ENCODE measurements around the gene KCND3.

Gene KCND3

DNA sequence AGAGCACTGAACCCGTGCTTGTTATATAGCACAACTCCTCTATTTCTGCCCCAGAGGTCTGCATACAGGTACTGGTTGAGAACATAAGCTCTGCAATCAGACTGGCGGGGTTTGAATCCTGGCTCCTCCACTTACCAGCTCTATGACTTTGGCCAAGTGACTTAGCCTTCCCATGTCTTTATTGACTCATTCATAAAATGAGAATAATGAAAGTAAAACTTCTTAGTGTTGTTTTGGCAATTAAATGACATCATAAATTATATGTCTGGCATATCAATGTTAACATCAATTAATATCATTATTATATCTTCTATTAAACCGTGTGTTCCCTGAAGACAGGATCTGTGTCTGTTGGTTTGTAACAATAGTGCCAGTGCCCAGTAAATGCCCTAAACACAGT lies 254.6 kb downstream of the KCND3 start:
- FAIRE-seq (no peak), DNase-seq (ENCODE audit: insufficient read length, low spot score) (no peak)

DNA sequence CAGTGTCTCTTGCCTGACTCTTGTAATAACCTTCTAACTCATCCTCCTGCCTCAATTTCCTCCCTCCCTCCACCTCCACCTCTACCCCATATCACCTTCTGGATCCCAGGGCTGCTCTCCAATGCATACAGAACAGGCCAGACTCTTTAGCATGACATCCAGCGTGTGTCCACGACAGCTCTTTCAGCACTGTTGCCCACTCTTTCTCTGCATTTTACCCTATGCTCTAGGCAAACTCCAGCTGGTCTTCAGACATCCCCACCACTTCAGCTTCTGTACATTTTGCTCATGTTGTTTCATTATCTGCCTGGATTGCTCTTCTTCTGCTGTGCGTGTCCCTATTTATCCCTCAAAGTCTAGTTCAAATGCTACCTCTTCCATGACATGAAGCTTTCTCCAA lies 255.0 kb downstream of the KCND3 start:
- DNase-seq (ENCODE audit: insufficient read length, low spot score), result no peak
- no peak for FAIRE-seq

DNA sequence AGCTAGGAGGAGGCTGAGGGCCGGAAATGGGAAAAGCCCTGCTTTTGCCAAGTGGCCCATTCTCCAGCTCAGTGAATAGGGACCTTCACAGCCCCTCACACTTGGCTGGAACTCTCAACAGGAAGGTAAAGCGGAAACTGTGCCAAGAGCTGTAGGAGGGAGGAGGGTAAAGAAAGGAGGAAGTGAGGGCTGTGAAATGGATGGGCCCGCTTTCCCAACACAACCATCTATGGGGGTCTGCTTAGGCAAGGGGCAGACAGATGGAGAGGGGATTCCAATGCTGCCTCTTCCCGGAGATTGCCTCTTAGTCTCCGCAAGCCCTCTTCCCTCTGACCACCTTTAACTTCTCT lies 255.5 kb downstream of the KCND3 start:
- DNase-seq (ENCODE audit: insufficient read length, low spot score) (no peak), FAIRE-seq (no peak)

DNA sequence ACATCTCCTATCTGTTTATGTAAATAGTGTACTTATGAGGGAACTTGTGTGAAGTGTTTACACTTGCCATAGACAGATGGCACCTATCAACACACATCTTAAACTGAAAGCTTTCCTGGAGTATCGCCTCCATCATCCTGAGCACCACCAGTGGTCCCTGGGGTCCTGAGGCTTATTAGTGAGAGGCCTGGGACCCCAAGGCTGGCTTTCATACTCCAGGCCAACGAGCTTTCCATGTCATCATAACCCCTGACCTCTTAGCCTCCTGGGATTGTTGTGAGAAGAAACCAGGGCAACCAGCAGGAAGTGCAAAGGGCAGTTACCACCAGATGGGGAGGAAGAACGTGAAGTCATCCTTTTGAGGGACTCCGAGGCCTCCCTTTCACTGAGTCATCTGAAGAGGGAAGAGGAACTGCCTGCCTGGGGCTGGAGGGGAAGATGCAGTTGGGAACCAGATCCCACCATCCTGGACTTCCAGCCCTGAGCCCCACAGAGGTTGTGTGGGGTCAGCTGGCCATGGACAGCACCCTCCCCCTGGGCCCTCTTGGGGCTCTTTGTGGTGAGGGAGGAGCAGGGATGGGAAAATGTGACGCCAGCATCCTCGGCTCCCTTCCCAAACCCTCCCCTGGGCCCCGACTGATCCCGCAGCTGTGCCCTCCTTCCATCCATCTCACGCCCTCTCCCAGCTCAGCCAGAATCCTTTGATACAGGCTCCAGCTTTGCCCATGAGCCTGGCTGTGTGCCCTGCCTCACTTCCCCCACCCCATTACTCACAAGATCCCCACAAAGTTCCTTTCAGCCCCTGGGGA lies 256.1 kb downstream of the KCND3 start:
- FAIRE-seq (no peak), DNase-seq (ENCODE audit: insufficient read length, low spot score) (no peak)

DNA sequence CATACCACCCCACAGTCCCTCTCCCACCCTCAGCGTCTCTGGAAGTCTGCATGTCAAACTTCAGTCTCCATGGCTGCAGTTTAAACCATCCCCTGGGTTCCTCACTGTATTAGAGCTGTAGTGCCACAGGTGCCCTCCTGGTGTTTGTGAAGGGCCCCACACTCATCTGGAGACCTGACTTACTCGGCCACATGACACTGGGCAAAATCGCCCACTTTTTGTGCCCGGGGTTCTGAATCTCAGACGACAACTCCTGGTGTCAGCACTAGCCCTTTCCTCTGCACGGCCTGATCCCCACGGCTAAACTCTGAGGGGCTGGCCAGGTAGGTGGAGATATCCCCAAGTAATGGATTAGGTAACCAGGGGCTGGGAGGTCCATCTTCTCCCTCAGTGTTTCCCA lies 256.8 kb downstream of the KCND3 start:
- FAIRE-seq (no peak), DNase-seq (ENCODE audit: insufficient read length, low spot score) (no peak)

DNA sequence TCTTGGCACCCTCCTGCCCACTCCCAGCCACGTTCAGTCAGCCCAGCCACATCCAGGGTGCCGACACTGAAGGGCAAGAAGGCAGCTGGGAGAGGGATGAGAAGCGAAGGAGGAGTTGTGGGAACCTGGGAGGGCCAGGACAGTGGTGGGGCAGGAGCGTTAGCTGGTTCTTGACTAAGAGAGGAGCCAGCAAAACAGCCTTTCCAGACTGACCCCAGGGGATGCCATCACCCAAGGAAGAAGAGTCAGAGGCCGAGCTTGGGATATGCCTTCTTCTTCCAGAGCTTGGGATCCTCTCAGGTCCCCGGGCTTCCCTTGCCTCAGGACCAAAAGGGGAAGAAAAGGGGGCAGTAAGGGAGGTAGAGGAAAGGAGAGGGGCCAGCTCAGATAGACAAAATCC lies 257.5 kb downstream of the KCND3 start:
- FAIRE-seq (no peak), DNase-seq (ENCODE audit: insufficient read length, low spot score) (no peak)

DNA sequence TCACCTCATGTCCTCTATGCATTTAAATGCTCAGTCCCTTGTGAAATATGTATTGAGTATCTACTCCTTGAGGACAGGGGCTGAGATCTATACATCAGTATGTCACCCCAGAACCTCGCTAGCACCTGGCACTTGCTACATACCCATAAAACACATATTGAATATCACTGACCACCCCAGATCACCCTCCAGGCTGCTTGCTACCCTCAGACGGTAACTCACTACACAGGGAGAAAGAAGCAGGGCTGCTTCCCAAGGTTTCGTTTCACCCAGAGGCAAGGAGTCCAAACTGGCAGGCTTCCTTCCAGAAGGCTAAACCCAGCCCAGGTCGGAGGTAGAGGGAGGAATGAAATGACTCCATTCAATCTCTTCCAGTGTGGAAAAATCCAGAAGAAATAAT lies 258.8 kb downstream of the KCND3 start:
- DNase-seq (ENCODE audit: insufficient read length, low spot score), result no peak

DNA sequence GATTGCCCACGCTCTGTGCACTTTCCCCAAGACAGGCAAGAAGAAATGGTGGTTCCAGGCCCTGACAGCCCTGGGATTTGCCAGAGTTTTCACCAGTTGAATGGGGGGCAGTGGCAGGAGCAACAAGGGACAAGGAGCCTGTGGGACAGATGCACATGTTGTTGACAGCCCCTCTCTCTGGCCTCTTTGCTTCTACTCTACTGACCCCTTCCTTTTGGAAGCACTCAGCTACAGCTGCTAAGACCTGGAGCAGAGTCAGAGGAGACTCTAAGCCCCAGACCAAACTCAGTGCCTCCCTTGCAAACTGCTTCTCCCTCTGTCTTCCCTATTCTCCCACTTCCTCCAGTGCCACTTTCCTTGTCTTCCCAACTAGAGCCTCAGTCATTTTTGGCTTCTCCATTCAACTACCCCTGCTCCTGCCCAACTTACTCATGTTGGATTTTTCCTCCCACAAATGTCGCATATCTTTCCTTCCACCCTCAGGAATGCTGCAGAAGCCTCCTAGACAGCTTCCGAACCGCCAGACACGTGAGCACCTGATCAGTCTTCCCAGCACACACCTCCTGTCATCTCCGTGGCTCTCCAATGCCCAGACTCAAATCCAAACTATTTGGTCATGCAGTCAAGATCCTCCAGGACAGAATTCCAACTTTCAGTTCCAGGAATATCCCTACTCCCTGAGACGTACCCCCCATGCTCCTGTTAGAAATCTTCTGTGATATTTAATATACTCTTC lies 259.4 kb downstream of the KCND3 start:
- DNase-seq (ENCODE audit: insufficient read length, low spot score), result no peak
- FAIRE-seq, result no peak

More for the DNA sequence above, 258.8 kb downstream of the KCND3 start:
- no peak for FAIRE-seq

DNA sequence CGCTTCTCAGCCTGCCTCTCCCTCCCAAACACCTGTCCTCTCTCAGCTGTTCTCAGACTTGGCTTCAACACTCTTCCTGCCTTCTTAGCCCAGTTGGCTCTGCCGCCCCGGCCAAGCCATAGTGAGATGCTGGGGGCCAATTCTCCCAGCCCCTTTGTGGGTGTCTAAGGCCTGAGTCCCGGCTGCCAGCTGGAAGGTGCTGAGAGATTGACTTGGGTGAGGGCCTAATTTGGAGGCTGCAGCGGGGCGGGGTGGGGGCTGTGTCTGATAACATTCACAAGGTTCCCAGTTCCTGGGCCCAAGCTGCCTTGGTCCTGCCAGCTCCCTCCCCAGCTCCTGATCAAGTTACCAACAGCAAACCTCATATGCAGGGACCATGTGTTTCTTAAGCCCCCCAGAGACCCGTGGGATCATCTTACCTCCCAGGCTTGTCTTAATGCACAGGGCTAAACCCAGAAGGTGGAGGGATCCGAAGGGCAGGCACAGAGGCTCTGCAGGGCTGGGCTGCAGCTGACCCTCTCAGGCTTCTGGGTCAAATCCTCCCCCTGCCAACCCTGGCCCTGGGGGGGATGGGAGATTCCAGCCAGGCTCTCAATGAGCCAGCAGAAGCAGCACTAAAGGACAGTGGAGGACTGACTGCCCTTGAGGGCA lies 260.1 kb downstream of the KCND3 start:
- DNase-seq (ENCODE audit: insufficient read length, low spot score) (no peak), FAIRE-seq (no peak)

DNA sequence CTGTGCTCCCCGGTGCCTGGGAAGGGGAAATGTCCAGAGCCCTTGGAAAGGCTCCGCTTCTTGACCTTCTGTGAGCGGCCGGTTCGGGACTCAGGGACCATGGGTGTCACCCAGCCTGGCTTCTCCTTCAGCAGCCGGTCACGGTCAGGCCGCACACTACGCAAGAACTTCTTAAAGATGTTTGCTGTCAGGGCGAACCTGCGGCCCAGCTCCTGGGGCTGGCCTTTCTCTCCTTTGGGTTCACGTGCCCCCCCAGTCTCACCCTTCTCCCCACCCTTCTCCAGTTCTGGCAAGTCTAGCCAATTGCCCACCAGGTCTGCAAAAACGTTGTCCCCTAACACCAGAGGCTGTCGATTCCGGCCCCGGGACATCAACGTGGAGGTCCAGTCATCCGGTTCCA lies 262.4 kb downstream of the KCND3 start:
- no peak for DNase-seq (ENCODE audit: insufficient read length, low spot score)
- FAIRE-seq, result no peak

DNA sequence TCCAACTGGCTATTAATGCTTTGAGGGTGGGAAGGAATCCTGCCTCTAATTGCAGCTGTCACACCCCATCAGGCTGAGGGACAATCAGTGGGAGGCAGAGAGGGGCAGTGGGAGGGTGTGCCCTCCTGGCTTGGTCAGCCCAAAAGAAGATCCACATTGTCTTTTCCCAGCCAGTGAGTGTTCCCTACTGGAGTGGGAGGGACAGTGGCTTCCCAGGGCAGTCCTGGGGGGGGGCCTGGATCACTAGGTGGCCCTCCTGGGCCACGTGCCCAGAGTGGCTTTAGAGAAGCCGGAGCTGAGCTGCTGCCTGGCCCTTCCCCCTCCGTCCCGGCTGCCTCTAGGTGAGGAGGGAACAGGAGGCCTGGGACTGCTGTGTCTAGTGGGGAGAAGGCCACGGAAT lies 264.3 kb downstream of the KCND3 start:
- FAIRE-seq, result no peak
- no peak for DNase-seq (ENCODE audit: insufficient read length, low spot score)

DNA sequence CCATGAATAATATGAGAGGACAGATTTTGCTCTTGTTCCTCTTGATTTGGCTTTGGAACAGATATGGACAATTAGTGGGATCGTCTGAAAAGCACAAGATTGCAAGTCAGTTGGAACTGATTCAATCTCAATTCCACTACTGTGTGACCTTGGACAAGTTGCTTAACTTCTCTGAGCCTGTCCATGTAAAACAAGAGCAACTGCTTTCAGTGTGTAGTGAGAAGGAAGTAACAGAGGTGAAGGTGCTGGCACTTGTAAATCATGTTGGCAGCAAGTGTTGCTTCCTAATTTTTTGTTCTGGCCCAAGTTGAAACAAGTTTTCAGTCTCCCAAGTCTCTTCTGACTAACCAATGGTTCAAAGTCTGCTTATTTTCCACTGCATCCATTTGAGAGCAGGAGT lies 265.6 kb downstream of the KCND3 start:
- no peak for FAIRE-seq

DNA sequence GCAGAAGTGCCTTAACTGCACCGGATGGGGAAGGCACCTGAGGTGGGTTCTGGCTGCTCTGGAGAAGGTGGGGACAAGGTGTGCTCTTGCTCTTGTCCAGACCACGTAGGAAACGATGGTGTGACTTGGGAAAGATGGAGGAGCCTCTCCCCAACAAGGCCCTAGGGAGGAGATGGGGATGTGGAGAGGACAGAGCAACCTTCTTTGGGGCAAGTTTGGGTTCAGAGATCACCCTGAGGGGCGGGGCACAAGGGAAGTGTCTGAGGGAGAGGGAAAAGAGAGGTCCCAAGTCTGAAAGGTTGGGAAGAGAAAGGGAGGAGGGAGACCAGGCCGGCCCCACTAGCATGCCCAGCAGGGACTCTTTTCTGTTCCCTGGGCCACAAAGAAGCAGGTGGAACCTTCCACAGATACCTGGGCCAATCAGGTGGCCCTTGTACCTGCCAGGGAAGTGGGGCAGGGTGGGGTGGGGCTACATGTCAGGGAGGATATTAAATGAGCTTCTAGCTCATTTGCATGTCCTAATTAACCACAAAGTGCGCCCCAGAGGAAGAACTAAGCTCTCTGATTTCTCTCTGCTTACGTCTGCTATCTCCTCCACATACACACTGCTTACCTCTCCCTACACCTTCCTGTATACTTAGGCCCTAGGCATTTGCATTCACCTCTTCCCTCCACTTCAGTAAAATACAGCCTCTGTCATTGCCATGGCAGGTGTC lies 266.2 kb downstream of the KCND3 start:
- DNase-seq (ENCODE audit: insufficient read length, low spot score) (no peak), FAIRE-seq (no peak)

More for the DNA sequence above, 265.6 kb downstream of the KCND3 start:
- no peak for DNase-seq (ENCODE audit: insufficient read length, low spot score)

DNA sequence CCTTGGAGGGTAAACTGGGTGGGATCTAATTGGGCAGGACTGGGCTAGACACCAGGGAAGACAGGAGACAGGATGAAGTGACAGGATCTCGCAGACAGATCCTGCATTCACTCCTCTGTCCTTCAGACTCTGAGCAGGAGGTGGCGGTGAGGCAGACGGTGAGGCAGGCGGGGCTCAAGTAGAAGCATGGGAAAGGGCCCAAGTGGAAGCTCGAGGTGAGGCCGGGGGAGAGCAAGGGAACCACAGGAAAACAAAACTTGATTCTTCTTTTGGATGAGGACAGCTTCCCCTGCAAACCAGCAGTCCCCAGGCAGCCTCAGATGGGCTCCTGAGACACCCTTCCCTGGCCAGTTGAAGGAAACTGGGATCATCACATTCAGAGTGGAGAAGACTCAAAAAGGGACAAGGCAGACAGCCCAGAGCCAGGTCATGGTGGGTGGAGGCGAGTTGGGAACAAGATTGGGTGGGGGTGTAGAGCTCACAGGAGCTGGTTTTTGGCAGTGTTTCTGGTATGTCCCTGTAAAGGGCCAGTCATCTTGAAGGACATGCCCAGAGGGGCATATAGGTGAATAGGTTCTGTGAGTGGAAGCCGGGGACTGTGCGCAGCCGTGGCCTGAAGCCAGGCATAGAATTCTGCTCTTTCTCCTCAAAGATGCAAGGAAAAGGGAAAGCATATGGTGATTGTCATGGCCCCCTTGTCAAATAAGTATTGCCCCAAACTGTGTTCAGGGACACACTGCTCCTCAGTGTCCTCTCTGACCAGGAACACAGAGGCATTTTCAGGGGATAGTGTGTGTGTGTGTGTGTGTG lies 268.3 kb downstream of the KCND3 start:
- DNase-seq (ENCODE audit: insufficient read length, low spot score), result no peak
- FAIRE-seq, result no peak
